Measurements from ENCODE around the gene MDM1. TPM values are rescaled to one million over a fixed set of nuclear protein-coding genes. Genes with fewer than 3 reads are reported as not detected.

Gene MDM1
- total RNA-seq, 1 experiment from 2014 or later: 10.6 TPM

GRCh38 chr12:68367903-68368302, 35.7 kb upstream of the MDM1 start:
- H3K9me3 Mint-ChIP-seq: no peaks in the 10 kb centered on the region
- H2BK15ac ChIP-seq (ENCODE audit: low read depth, low read length): no peak overlapping the region
- H3K4ac ChIP-seq (ENCODE audit: low read depth, low read length): no peak overlapping the region
- H3K27ac Mint-ChIP-seq: no peak overlapping the region
- no peak overlapping the region for H3K56ac ChIP-seq (ENCODE audit: insufficient read length, low read depth, low read length)
- H3K4me1 ChIP-seq (ENCODE audit: insufficient read depth, low read length): no peaks in the 10 kb centered on the region; the same call in 1 of the 2 replicates
- no peak overlapping the region for H2BK20ac ChIP-seq (ENCODE audit: low read depth, low read length, poor library complexity, severe bottlenecking)
- H3K27me3 ChIP-seq (ENCODE audit: insufficient read depth, low read length): no peaks in the 10 kb centered on the region
- H2BK120ac ChIP-seq (ENCODE audit: low read depth, low read length, poor library complexity, severe bottlenecking): no peak overlapping the region
- no peak overlapping the region for H3K9ac ChIP-seq (ENCODE audit: extremely low read depth, insufficient read length, low read length)
- H3K4me2 ChIP-seq (ENCODE audit: insufficient read depth, insufficient read length, low read length): no peak overlapping the region
- H3K36me3 Mint-ChIP-seq (ENCODE audit: insufficient read depth in 1 of 3, low read depth in 3 of 3): no peaks in the 10 kb centered on the region
- H2BK5ac ChIP-seq (ENCODE audit: insufficient read length, low read length): no peak overlapping the region
- no peaks in the 10 kb centered on the region for H3K79me1 ChIP-seq (ENCODE audit: insufficient read depth, low read depth, low read length, poor library complexity, severe bottlenecking)
- no peak overlapping the region for H3K23ac ChIP-seq (ENCODE audit: insufficient read length, low read depth, low read length)
- peaks cover 11 to 15% of the 10 kb centered on the region in 2 experiments for H3K4me1 Mint-ChIP-seq
- no peaks in the 10 kb centered on the region for H4K20me1 ChIP-seq (ENCODE audit: control insufficient read depth, insufficient read depth, insufficient read length)
- H3K18ac ChIP-seq (ENCODE audit: insufficient read length, low read depth, low read length): no peak overlapping the region
- no peak overlapping the region for H4K91ac ChIP-seq (ENCODE audit: insufficient read length, low read depth, low read length)
- H2AFZ ChIP-seq (ENCODE audit: low read length): no peak overlapping the region
- peaks cover 3% of the 10 kb centered on the region for H3K23me2 ChIP-seq (ENCODE audit: insufficient read length, low read depth, low read length, poor library complexity, severe bottlenecking)
- H3K27me3 Mint-ChIP-seq (ENCODE audit: low read depth): peaks cover 6% of the 10 kb centered on the region
- H3T11ph ChIP-seq (ENCODE audit: low read length): no peak overlapping the region
- no CpG with 5 or more reads among the region's 2 CpGs for WGBS (ENCODE audit: extremely low coverage, insufficient read length, low lambda C conversion rate)
- H3K79me2 ChIP-seq (ENCODE audit: insufficient read depth, low read length): no peaks in the 10 kb centered on the region
- no peak overlapping the region for H3K27ac ChIP-seq (ENCODE audit: insufficient read length, low read depth, low read length)
- H2BK12ac ChIP-seq (ENCODE audit: insufficient read length, low read depth, low read length): no peak overlapping the region
- H4K5ac ChIP-seq (ENCODE audit: insufficient read length, low read depth, low read length): no peak overlapping the region
- no peak overlapping the region for H3K4me3 Mint-ChIP-seq
- no peak for DNase-seq
- no peak overlapping the region for H2AK5ac ChIP-seq (ENCODE audit: insufficient read length, low read length)
- H4K8ac ChIP-seq (replicated peaks; ENCODE audit: insufficient read length, low read depth, low read length): no peak overlapping the region
- TF ChIP-seq CTCF (conservative IDR thresholded peaks at IDR 0.05): no peak
- H3K14ac ChIP-seq (ENCODE audit: insufficient read depth, low read length): no peak overlapping the region
- no peaks in the 10 kb centered on the region for H3K9me3 ChIP-seq (ENCODE audit: control insufficient read depth, low read depth, low read length)

All from H9 (cell line).